Activated gamma-delta T cell treated with Interleukin-2 at 50 U/mL for 16 hours (primary cell): ENCODE measurements around the gene TUBD1.

Experiments used
- DNase-seq: peaks from one replicate; pipeline ENCODE4 v3.0.0-alpha.2; 2020

The TUBD1 gene

GRCh38 chr17:59814685-59815084 lies 78.1 kb downstream of the TUBD1 start:
- no peak for DNase-seq

- DNase-seq = no peak
Observed at GRCh38 chr17:59814276-59814675, 78.5 kb downstream of the TUBD1 start.

GRCh38 chr17:59812139-59812538 lies 80.6 kb downstream of the TUBD1 start:
- DNase-seq = no peak

- DNase-seq = no peak
Observed at GRCh38 chr17:59811209-59811608, 81.5 kb downstream of the TUBD1 start.

- no peak for DNase-seq
Observed at GRCh38 chr17:59810894-59811153, 81.9 kb downstream of the TUBD1 start.
